Lung (tissue), 12 donors: Measurements from ENCODE around the gene PPM1H. TPM values are rescaled to one million over a fixed set of nuclear protein-coding genes. Genes with fewer than 3 reads are reported as not detected.

ENCODE experiments used
- ATAC-seq: fragments of 200-7000 bp; cut with Tn5 transposase; one replicate; pipeline ENCODE4 v1.9.1; 2020; ENCODE audit warnings: moderate number of reproducible peaks; ENCODE audit not compliant: insufficient read depth, low FRiP score
- DNase-seq, 3 donors: peaks; one replicate each; pipeline ENCODE4 v3.0.0-alpha.2; 2013 to 2017
- H3K27ac ChIP-seq, 2 donors: one replicate each; pipeline ENCODE4 v1.5.1; 2013; ENCODE audit warnings: mild to moderate bottlenecking in 2 of 2, moderate library complexity in 2 of 2, control low read depth in 1 of 2, inconsistent platforms in 1 of 2, low read depth in 1 of 2, low read length in 1 of 2
- H3K27me3 ChIP-seq, 3 donors: one replicate each; pipeline ENCODE4 v1.5.1; 2013; ENCODE audit warnings: low read length in 2 of 3; ENCODE audit not compliant: control insufficient read depth in 3 of 3, insufficient read depth in 3 of 3
- H3K36me3 ChIP-seq, 4 donors: one replicate each; pipeline ENCODE4 v1.5.1; 2013; ENCODE audit warnings: low read length in 4 of 4, mild to moderate bottlenecking in 1 of 4, moderate library complexity in 1 of 4; ENCODE audit not compliant: control insufficient read depth in 4 of 4, insufficient read depth in 4 of 4
- H3K4me1 ChIP-seq, 5 donors: one replicate each; pipeline ENCODE4 v1.5.1; 2013; ENCODE audit warnings: low read length in 5 of 5, mild to moderate bottlenecking in 2 of 5, moderate library complexity in 1 of 5; ENCODE audit not compliant: control insufficient read depth in 5 of 5, insufficient read depth in 5 of 5
- H3K4me3 ChIP-seq: one replicate; pipeline ENCODE4 v1.5.1; 2013; ENCODE audit warnings: mild to moderate bottlenecking, control low read depth, moderate library complexity
- H3K9ac ChIP-seq, 2 donors: one replicate each; pipeline ENCODE4 v1.5.1; 2013; ENCODE audit warnings: low read length in 2 of 2, control low read depth in 1 of 2; ENCODE audit not compliant: insufficient read depth in 1 of 2
- H3K9me3 ChIP-seq, 4 donors: one replicate each; pipeline ENCODE4 v1.5.1; 2013; ENCODE audit warnings: low read length in 3 of 4, mild to moderate bottlenecking in 1 of 4, moderate library complexity in 1 of 4; ENCODE audit not compliant: control insufficient read depth in 4 of 4, insufficient read depth in 3 of 4
- CTCF ChIP-seq: IDR thresholded peaks from 2 replicates; pipeline ENCODE4 v1.5.1; 2012; ENCODE audit warnings: mild to moderate bottlenecking; ENCODE audit errors: control extremely low read depth, extremely low read depth
- WGBS, 2 donors: extraction: QIAGEN DNeasy Blood & Tissue Kit; methylation state at CpG; one replicate each; pipeline ENCODE4 v1.1.7; 2013; 5-methylcytosine and 5-hydroxymethylcytosine counted together
- polyA plus RNA-seq, 2 donors: library from polyadenylated mRNA; stranded (reverse); fragments of 200-250 nt; gene quantifications; one replicate each; pipeline ENCODE4 v1.2.1, GENCODE V29; 2013
- total RNA-seq, 2 donors: library from RNA; depleted of rRNA in 1 of 2; stranded (reverse); fragments of >200 nt in 1 of 2; gene quantifications; one replicate each; pipeline ENCODE4 v1.2.1, GENCODE V29; 2014 to 2021
- donor health status: control.
- donor health status: control.
- donor health status: Bipolar disorder and iron deficiency.
- donor health status: healthy.
- donor health status: DM: yes; HTN: yes; CAD: no.

PPM1H gene
- total and polyA plus RNA-seq, 4 donors, result 2.0 to 11.2 (median 5.7) TPM

GRCh38 chr12:62635649-62636048 is 299.3 kb downstream of the PPM1H start:
- H3K4me1 ChIP-seq, result peaks cover 0 to 8% (median 0%) of the 10 kb centered on the region in 5 donors
- DNase-seq (no peak), ATAC-seq (no peak)
- H3K27me3 ChIP-seq, result peaks cover 0 to 26% (median 0%) of the 10 kb centered on the region in 3 donors
- peaks cover 0 to 2% (median 0%) of the 10 kb centered on the region in 4 donors for H3K9me3 ChIP-seq
- no peak overlapping the region for H3K4me3 ChIP-seq
- no peak overlapping the region for H3K27ac ChIP-seq
- H3K9ac ChIP-seq, result no peak overlapping the region
- no peak for TF ChIP-seq CTCF
- WGBS, 2 donors, result 90 to 100% methylated on average over 1 of the region's 1 CpG
- H3K36me3 ChIP-seq, result no peaks in the 10 kb centered on the region

- peak overlapping the region; percentile 21 to 56 for H3K27ac ChIP-seq
- no peaks in the 10 kb centered on the region for H3K36me3 ChIP-seq
- WGBS, 2 donors, result 8% methylated on average over 22 of the region's 22 CpGs
- H3K27me3 ChIP-seq, result peaks cover 0 to 40% (median 8%) of the 10 kb centered on the region in 3 donors
- peaks cover 0 to 8% (median 0%) of the 10 kb centered on the region in 5 donors for H3K4me1 ChIP-seq
- DNase-seq, result peak; percentile 52 to 67 (median 54)
- no peak for TF ChIP-seq CTCF
- peak overlapping the region in 1 of 2 donors; percentile 20 for H3K9ac ChIP-seq
- peak; percentile 38 for ATAC-seq
- H3K4me3 ChIP-seq, result peak overlapping the region; percentile 38
- peaks cover 0 to 2% (median 0%) of the 10 kb centered on the region in 4 donors for H3K9me3 ChIP-seq
These were observed 302.5 kb downstream of the PPM1H start for GRCh38 chr12:62632411-62632918.

DNA sequence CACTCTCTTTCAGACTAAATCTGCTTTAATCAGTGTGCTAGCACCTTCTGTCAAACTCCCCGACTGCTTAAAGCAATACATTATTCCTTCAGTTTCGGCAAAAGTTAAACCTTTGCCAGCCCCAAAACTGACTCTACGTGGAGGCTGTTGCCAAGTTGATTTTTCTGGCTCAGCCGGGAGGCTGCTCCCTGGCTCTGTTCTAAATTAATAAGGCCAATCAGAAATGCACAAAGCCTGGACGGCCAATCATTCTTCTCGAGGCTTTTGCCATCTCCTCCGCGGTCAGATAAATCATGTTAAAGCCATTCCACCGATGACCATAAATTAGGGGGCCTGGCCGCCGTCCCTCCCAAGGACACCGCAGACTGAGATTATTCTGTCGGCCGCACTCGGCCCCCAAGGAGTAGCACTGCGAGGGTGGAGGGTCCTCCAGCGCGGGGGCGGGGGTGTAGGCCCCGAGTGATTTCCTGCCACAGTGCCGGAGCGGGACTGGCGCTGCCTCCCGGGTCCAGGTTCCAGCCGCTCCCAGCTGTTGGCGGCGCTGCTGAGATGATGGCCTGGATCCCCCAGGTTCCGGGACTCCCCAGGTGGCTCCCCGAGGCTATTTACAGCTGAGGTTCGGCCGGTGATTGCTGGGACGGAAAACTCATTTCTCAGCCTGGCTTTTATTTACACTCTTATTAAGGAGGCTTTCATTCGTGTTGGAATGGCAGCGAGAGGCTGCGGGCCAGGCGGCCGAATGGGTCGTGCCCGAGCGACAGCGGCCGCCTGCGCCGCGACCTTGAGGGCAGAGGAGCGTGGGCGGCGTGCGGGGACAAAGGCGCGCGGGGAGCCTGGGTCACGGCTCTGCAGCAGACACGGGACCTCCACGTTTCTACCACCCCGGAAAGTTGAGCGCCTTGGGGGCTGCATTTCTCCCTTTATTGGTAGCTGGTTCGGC is 303.2 kb downstream of the PPM1H start:
- Histone ChIP-seq H3K36me3 (no peaks in the 10 kb centered on the region), H3K9ac (peak overlapping the region in 1 of 2 donors; percentile 20), H3K27me3 (peaks cover 0 to 40% (median 8%) of the 10 kb centered on the region in 3 donors), H3K4me1 (peaks cover 0 to 8% (median 0%) of the 10 kb centered on the region in 5 donors), H3K9me3 (peaks cover 0 to 2% (median 0%) of the 10 kb centered on the region in 4 donors), H3K27ac (peak overlapping the region; percentile 21 to 56), H3K4me3 (peak overlapping the region; percentile 38)
- TF ChIP-seq CTCF, result peak; percentile 6
- DNase-seq (peak; percentile 68 to 79 (median 72)), ATAC-seq (peak; percentile 84)
- 2 to 3% methylated on average over 58 of the region's 58 CpGs for whole genome bisulfite sequencing, 2 donors
